ENCODE results near the gene CKM.

GRCh38 chr19:45314708-45315245 lies 7.9 kb downstream of the CKM start:
- TF ChIP-seq CTCF (IDR thresholded peaks at IDR 0.05): no peak
- TF ChIP-seq POLR2A (IDR thresholded peaks at IDR 0.05): no peak

Measured in thyroid gland (tissue), 4 donors.